ENCODE results near the gene SNRNP200. TPM values are rescaled to one million over a fixed set of nuclear protein-coding genes. Genes with fewer than 3 reads are reported as not detected.

SNRNP200 gene
- total and polyA plus RNA-seq, 3 donors from 2014 or later, result 165 to 202 (median 181) TPM

DNA sequence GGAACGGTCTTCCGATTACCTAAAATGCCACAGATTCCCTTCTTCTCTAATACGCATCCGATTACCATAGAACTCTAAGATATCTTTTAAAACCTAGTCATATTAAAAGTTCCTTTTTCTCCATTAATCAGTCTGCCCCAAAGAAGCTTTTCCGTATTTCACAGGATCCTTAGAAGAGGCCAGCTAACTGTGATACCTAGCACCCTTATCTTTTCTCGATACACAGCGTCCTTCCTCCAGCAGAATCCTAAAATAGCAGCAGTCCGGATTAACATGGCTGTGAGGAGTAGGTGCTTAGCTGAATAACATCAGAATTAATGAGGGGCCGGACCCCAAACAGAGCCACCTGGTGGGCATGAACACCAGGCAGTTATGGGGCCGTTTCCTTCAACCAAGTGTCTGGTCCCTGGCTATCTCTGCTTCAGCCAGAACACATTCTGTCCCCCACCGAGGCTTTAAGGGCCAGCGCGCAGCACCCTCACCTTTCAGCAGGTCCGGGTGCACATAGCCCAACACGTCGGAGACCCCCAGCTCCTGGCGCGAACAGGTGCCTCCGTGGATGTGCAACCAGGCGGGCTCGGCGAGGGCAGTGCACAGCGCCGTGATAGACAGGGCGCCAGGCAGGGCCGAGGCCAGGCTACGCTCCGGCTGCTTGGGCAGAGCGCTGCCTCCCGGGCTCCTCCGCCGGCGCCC, 40.5 kb downstream of the SNRNP200 start:
- Histone ChIP-seq H3K27me3 (no peaks in the 10 kb centered on the region), H3K4me3 (peak overlapping the region; percentile 77 to 83), H3K9me3 (no peaks in the 10 kb centered on the region), H3K27ac (peak overlapping the region; percentile 86 to 92), H3K36me3 (ENCODE audit: low read depth, missing control alignments) (no peaks in the 10 kb centered on the region), H3K4me1 (peaks cover 44% of the 10 kb centered on the region)
- 6 to 15% methylated on average over 16 to 33 of the region's 33 CpGs for WGBS, 2 donors
- TF ChIP-seq, protein P1, sequence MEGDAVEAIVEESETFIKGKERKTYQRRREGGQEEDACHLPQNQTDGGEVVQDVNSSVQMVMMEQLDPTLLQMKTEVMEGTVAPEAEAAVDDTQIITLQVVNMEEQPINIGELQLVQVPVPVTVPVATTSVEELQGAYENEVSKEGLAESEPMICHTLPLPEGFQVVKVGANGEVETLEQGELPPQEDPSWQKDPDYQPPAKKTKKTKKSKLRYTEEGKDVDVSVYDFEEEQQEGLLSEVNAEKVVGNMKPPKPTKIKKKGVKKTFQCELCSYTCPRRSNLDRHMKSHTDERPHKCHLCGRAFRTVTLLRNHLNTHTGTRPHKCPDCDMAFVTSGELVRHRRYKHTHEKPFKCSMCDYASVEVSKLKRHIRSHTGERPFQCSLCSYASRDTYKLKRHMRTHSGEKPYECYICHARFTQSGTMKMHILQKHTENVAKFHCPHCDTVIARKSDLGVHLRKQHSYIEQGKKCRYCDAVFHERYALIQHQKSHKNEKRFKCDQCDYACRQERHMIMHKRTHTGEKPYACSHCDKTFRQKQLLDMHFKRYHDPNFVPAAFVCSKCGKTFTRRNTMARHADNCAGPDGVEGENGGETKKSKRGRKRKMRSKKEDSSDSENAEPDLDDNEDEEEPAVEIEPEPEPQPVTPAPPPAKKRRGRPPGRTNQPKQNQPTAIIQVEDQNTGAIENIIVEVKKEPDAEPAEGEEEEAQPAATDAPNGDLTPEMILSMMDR (IDR thresholded peaks at IDR 0.05), result peak in 1 of 3 experiments; percentile 9
- TF ChIP-seq POLR2A (IDR thresholded peaks at IDR 0.05), result no peak
- peak; percentile 39 for DNase-seq
- intact Hi-C loops (cut with DNase I; ENCODE audit: low total_unique reads), result no loop called here

DNA sequence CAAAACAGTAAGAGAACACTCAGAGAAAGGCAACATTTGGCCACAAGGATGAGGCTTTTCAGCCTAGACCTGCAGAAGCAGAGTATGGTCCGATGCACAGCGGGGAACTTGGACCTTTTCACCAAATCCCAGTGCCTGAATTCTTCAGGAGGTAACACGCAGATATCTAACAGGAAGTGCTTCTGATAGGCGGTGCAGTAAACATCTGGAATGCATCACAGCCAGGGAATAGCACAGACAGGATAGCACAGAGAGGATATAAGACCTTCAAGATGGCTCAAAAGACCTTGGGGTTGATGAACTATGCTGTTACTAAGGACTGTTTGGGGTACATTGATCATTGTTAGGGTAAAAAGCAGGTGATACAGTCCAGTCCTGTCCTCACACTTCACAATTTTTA, 41.3 kb downstream of the SNRNP200 start:
- TF ChIP-seq POLR2A (IDR thresholded peaks at IDR 0.05), result no peak
- intact Hi-C loops (cut with DNase I; ENCODE audit: low total_unique reads), result no loop called here
- DNase-seq, result no peak
- Histone ChIP-seq H3K36me3 (ENCODE audit: low read depth, missing control alignments) (no peaks in the 10 kb centered on the region), H3K4me1 (peaks cover 51% of the 10 kb centered on the region), H3K9me3 (no peaks in the 10 kb centered on the region), H3K27ac (no peak overlapping the region), H3K27me3 (no peaks in the 10 kb centered on the region), H3K4me3 (no peak overlapping the region)
- 33 to 41% methylated on average over 4 of the region's 4 CpGs for WGBS, 2 donors

DNA sequence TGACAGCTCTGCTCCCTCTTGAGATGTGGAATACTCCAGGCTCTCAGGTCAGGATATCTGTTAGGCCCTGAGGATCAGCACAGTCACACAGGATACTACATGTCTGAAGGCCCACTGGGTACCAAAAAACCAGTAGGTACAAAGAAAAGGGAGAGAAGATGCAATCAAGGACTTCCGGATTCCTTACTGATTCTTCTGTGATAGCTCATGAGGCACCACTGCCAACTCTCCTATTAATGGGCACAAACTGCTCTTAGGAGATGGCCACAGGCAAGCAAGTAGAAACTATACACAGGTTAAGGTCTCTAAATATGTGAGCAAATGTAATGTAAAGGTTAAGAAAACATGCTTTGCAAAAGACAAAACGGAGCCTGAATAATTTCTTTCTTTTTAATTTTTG, 43.0 kb downstream of the SNRNP200 start:
- intact Hi-C loops (cut with DNase I; ENCODE audit: low total_unique reads), result no loop called here
- 63 to 69% methylated on average over 2 of the region's 2 CpGs for WGBS, 2 donors
- H3K9me3 ChIP-seq, result no peaks in the 10 kb centered on the region
- H3K36me3 ChIP-seq (ENCODE audit: low read depth, missing control alignments), result no peaks in the 10 kb centered on the region
- no peak for TF ChIP-seq POLR2A (IDR thresholded peaks at IDR 0.05)
- TF ChIP-seq, protein P1 (IDR thresholded peaks at IDR 0.05), result no peak
- no peaks in the 10 kb centered on the region for H3K27me3 ChIP-seq
- H3K4me1 ChIP-seq, result peaks cover 55% of the 10 kb centered on the region
- no peak overlapping the region for H3K27ac ChIP-seq
- DNase-seq, result no peak
- no peak overlapping the region for H3K4me3 ChIP-seq

DNA sequence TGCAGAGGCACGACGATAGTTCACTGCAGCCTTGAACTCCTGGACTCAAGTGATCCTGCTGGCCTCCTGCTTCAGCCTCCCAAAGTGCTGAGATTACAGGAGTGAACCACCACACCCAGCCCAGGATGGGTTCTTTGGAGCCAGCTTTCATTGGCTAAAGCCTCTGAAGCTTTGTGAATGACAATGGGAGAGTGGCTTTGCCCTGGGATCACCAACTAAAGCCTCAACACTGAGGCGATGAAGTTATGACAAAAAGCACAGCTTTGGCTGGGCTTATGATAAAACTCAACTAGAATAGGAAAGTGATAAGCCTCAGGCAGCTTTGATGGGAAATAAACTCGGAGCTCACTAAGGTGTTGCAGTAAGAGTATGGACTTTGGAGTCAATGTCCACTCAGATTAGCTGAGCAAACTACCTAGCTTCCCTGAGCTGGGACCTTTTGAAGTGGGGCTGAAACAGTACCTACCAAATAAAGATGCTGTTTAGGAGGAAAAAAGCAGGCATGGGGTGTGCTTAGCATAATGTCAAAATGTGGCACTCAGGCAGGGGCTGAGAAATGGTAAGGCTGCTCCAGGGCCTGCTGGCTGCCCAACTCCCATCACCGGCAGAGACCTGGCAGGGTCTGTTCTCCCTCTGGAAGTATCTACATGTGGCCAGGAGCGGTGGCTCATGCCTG, 43.9 kb downstream of the SNRNP200 start:
- H3K9me3 ChIP-seq, result no peaks in the 10 kb centered on the region
- no peaks in the 10 kb centered on the region for H3K36me3 ChIP-seq (ENCODE audit: low read depth, missing control alignments)
- H3K27me3 ChIP-seq, result no peaks in the 10 kb centered on the region
- TF ChIP-seq POLR2A (IDR thresholded peaks at IDR 0.05), result no peak
- TF ChIP-seq, protein P1 (IDR thresholded peaks at IDR 0.05), result no peak
- intact Hi-C loops (cut with DNase I; ENCODE audit: low total_unique reads), result no loop called here
- peak overlapping the region; percentile 47 to 70 for H3K27ac ChIP-seq
- 63 to 68% methylated on average over 3 to 6 of the region's 6 CpGs for WGBS, 2 donors
- H3K4me3 ChIP-seq, result no peak overlapping the region
- no peak for DNase-seq
- peaks cover 49% of the 10 kb centered on the region for H3K4me1 ChIP-seq

DNA sequence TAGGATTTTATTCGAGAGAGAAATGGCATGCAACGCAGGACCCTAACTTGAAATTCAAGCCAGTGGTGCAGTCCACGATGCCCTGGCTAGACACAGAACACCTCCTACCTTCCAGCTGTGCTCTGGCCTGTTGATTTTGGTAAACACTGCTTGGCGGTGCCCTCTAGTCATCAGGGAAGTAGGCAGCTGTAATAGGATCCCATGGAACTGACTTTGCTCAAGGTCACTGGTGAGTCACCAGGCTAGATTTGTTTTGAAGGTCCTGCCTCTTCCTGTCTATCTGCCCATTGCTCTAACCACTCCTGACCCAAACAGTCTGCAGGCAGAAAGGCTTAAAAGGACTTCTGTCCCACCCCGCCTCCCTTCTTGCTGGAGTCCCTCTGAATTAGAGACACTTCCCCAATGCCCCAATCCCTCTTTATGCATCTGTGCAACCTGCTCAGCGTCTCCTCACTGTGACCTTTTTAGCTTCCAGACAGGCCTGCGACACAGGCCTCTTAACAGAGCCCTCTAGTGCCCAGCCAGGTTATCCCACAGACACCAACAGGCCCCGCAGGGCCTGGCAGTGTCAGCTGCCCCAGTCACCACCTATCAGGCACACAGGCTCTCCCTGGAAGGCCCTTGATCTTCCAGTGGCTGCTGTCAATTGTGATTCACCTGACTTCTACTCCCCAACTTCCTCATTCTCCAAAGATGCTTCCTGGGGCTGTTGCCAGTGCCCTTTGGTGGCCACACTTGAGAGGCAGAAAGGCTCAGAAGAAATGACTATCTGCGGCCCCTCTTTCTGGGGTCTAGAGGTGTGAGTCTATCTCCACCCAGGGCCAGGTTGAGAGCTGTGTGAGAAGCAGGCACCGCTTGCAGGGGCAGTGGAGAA, 44.7 kb downstream of the SNRNP200 start:
- TF ChIP-seq POLR2A (IDR thresholded peaks at IDR 0.05), result no peak
- TF ChIP-seq, protein P1 (IDR thresholded peaks at IDR 0.05), result peak in 2 of 3 experiments; percentile 8

More for the DNA sequence above, 44.7 kb downstream of the SNRNP200 start:
- H3K36me3 ChIP-seq (ENCODE audit: low read depth, missing control alignments), result no peaks in the 10 kb centered on the region
- intact Hi-C loops (cut with DNase I; ENCODE audit: low total_unique reads), result no loop called here
- H3K4me3 ChIP-seq, result no peak overlapping the region
- H3K9me3 ChIP-seq, result no peaks in the 10 kb centered on the region
- WGBS, 2 donors, result 40% methylated on average over 10 of the region's 10 CpGs
- H3K27ac ChIP-seq, result peak overlapping the region; percentile 47 to 70
- peaks cover 49% of the 10 kb centered on the region for H3K4me1 ChIP-seq
- peak; percentile 72 for DNase-seq
- no peaks in the 10 kb centered on the region for H3K27me3 ChIP-seq
